HG03097 (cell line): ENCODE results near the gene FAM32A.
"Not testable (repeated sequence)": the region's sequence is repeated elsewhere in the genome, so short reads cannot be mapped to it uniquely, and the experiment has no call there.

Experiments
- ATAC-seq: cut with Tn5 transposase; IDR thresholded peaks from one replicate; pipeline ENCODE4 v1.9.1; 2021; ENCODE audit not compliant: unreplicated experiment, low FRiP score

FAM32A gene

GRCh38 chr19:16161840-16162239, 23.4 kb upstream of the FAM32A start:
- ATAC-seq, result no peak

GRCh38 chr19:16164222-16164890, 20.9 kb upstream of the FAM32A start:
- ATAC-seq, result no peak

GRCh38 chr19:16166417-16166816, 18.8 kb upstream of the FAM32A start:
- no peak for ATAC-seq

GRCh38 chr19:16167055-16167454, 18.2 kb upstream of the FAM32A start:
- no peak for ATAC-seq

- no peak for ATAC-seq
Measured at GRCh38 chr19:16168465-16169081, 16.6 kb upstream of the FAM32A start.

- ATAC-seq, result no peak
Measured at GRCh38 chr19:16170134-16170533, 15.1 kb upstream of the FAM32A start.

- ATAC-seq, result peak; percentile 61
Measured at GRCh38 chr19:16175954-16176353, 9.3 kb upstream of the FAM32A start.

GRCh38 chr19:16178866-16179265, 6.3 kb upstream of the FAM32A start:
- ATAC-seq, result not testable (repeated sequence)

- ATAC-seq, result no peak
Measured at GRCh38 chr19:16180611-16181010, 4.6 kb upstream of the FAM32A start.

- ATAC-seq, result no peak
Measured at GRCh38 chr19:16184665-16185122, 516 bp upstream of the FAM32A start.

- ATAC-seq, result no peak
Measured at GRCh38 chr19:16185768-16186123, 536 bp downstream of the FAM32A start.

GRCh38 chr19:16188521-16188920, 3.3 kb downstream of the FAM32A start:
- ATAC-seq, result no peak

GRCh38 chr19:16190198-16190597, 5.0 kb downstream of the FAM32A start:
- no peak for ATAC-seq

GRCh38 chr19:16190736-16191135, 5.5 kb downstream of the FAM32A start:
- no peak for ATAC-seq

- ATAC-seq, result no peak
Measured at GRCh38 chr19:16191216-16191908, 6.2 kb downstream of the FAM32A start.

GRCh38 chr19:16193466-16193865, 8.3 kb downstream of the FAM32A start:
- ATAC-seq, result no peak

GRCh38 chr19:16197188-16197621, 12.0 kb downstream of the FAM32A start:
- ATAC-seq, result peak; percentile 8

GRCh38 chr19:16197622-16198369, 12.6 kb downstream of the FAM32A start, which contains the start of gene AP1M1:
TSS of gene AP1M1 (plus strand) at chr19:16197911. CDS start at chr19:16198027, 116 bp downstream.
- peak; percentile 85 for ATAC-seq

GRCh38 chr19:16198370-16198651, 13.1 kb downstream of the FAM32A start:
- no peak for ATAC-seq

- no peak for ATAC-seq
Measured at GRCh38 chr19:16199275-16199932, 14.2 kb downstream of the FAM32A start.
